ENCODE data around the gene RPL36AL.
"Not testable (repeated sequence)": the region's sequence is repeated elsewhere in the genome, so short reads cannot be mapped to it uniquely, and the experiment has no call there.

RPL36AL gene

GRCh38 chr14:49620182-49621113 lies at the start of gene RPL36AL, which contains the start of gene MGAT2:
Gene RPL36AL (minus strand): TSS chr14:49620626. CDS start chr14:49619104, 1,522 bp downstream.
Gene MGAT2 (plus strand): TSS chr14:49620799. CDS start chr14:49621269, 470 bp downstream.
- peak within 1 kb of the TSS; percentile 92 to 99 for H3K4me3 ChIP-seq (ENCODE audit: low read depth in 1 of 2, low read length in 2 of 2)
- H3K27me3 ChIP-seq (ENCODE audit: control insufficient read depth in 1 of 2, insufficient read depth in 2 of 2, low read length in 2 of 2), result no peaks in the 10 kb centered on the region
- H3K9ac ChIP-seq (ENCODE audit: low read length), result peak within 1 kb of the TSS; percentile 99
- peaks cover 29% of the 10 kb centered on the region for H3K4me1 ChIP-seq (ENCODE audit: insufficient read depth, low read length)
- H3K36me3 ChIP-seq (ENCODE audit: insufficient read depth, low read length), result peaks cover 8% of the 10 kb centered on the region
- no peaks in the 10 kb centered on the region for H3K9me3 ChIP-seq (ENCODE audit: low read length)
- H3K27ac ChIP-seq (ENCODE audit: low read depth, low read length), result peak within 1 kb of the TSS; percentile 97

DNA sequence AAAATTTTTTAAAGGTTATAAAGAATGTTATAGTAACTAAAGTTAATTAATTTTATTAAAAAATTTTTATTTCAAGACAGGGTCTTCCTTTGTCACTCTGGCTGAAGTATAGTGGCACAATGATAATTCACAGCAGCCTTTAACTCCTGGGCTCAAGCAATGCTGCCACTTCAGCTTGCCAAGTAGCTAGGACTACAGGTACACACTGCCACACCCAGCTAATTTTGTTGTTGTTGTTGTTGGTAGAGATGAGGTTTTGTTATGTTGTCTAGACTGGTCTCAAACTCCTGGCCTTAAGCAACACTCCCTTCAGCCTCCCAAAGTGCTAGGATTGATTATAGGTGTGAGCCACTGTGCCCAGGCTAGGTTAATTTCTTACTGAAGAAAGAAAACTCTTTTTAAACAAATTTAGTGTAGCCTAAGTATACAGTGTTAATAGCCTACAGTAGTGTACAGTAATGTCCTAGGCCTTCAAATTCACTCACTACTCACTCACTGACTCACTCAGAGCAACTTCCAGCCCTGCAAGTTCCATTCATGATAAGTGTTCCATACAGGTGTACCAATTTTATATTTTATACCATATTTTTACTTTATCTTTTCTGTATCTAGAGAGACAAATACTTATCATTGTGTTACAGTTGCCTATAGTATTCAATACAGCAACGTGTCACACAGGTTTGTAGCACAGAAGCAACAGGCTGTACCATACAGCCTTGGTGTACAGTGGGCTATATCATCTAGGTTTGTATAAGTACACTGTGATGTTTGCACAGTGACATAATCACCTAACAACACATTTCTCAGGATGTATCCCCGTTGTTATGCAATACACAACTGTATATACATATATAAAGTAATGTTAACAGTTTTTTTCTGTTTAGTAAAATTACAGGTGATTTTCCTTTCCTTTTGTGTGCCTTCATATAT lies 39.4 kb upstream of the RPL36AL start:
- Histone ChIP-seq H3K4me1 (ENCODE audit: insufficient read depth, low read length) (no peaks in the 10 kb centered on the region), H3K27me3 (ENCODE audit: control insufficient read depth in 1 of 2, insufficient read depth in 2 of 2, low read length in 2 of 2) (no peaks in the 10 kb centered on the region), H3K36me3 (ENCODE audit: insufficient read depth, low read length) (no peaks in the 10 kb centered on the region), H3K4me3 (ENCODE audit: low read depth in 1 of 2, low read length in 2 of 2) (no peak overlapping the region), H3K9me3 (ENCODE audit: low read length) (no peaks in the 10 kb centered on the region), H3K27ac (ENCODE audit: low read depth, low read length) (no peak overlapping the region), H3K9ac (ENCODE audit: low read length) (no peak overlapping the region)

DNA sequence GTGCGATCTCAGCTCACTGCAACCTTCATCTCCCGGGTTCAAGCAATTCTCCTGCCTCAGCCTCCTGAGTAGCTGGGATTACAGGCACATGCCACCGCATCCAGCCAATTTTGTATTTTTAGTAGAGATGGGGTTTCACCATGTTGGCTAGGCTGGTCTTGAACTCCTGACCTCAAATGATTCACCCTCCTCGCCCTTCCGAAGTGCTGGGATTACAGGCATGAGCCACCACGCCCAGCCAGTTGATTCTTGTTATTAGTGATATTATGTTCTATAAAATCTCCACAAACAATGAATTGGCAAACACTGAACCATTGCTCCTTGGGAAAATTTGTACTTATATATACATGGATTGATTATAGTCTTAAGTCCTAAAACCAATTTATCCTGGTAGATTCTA lies 37.1 kb upstream of the RPL36AL start:
- H3K27ac ChIP-seq (ENCODE audit: low read depth, low read length); H3K27me3 ChIP-seq (ENCODE audit: control insufficient read depth in 1 of 2, insufficient read depth in 2 of 2, low read length in 2 of 2); H3K9me3 ChIP-seq (ENCODE audit: low read length): not testable (repeated sequence)

GRCh38 chr14:49654511-49654910 lies 34.1 kb upstream of the RPL36AL start:
- Histone ChIP-seq H3K27me3 (ENCODE audit: control insufficient read depth in 1 of 2, insufficient read depth in 2 of 2, low read length in 2 of 2) (no peaks in the 10 kb centered on the region), H3K27ac (ENCODE audit: low read depth, low read length) (no peak overlapping the region), H3K4me1 (ENCODE audit: insufficient read depth, low read length) (no peaks in the 10 kb centered on the region), H3K4me3 (ENCODE audit: low read depth in 1 of 2, low read length in 2 of 2) (no peak overlapping the region), H3K9ac (ENCODE audit: low read length) (no peak overlapping the region), H3K9me3 (ENCODE audit: low read length) (no peaks in the 10 kb centered on the region), H3K36me3 (ENCODE audit: insufficient read depth, low read length) (no peaks in the 10 kb centered on the region)

More for the DNA sequence above, 37.1 kb upstream of the RPL36AL start:
- H3K4me1 ChIP-seq (ENCODE audit: insufficient read depth, low read length); H3K4me3 ChIP-seq (ENCODE audit: low read depth in 1 of 2, low read length in 2 of 2); H3K36me3 ChIP-seq (ENCODE audit: insufficient read depth, low read length); H3K9ac ChIP-seq (ENCODE audit: low read length): not testable (repeated sequence)

GRCh38 chr14:49653508-49653907 lies 33.1 kb upstream of the RPL36AL start:
- H3K27ac ChIP-seq (ENCODE audit: low read depth, low read length), result no peak overlapping the region
- H3K27me3 ChIP-seq (ENCODE audit: control insufficient read depth in 1 of 2, insufficient read depth in 2 of 2, low read length in 2 of 2), result no peaks in the 10 kb centered on the region
- no peaks in the 10 kb centered on the region for H3K4me1 ChIP-seq (ENCODE audit: insufficient read depth, low read length)
- H3K9me3 ChIP-seq (ENCODE audit: low read length), result no peaks in the 10 kb centered on the region
- H3K4me3 ChIP-seq (ENCODE audit: low read depth in 1 of 2, low read length in 2 of 2), result no peak overlapping the region
- H3K9ac ChIP-seq (ENCODE audit: low read length), result no peak overlapping the region
- no peaks in the 10 kb centered on the region for H3K36me3 ChIP-seq (ENCODE audit: insufficient read depth, low read length)

GRCh38 chr14:49642163-49642562 lies 21.7 kb upstream of the RPL36AL start:
- peaks cover 8% of the 10 kb centered on the region for H3K4me1 ChIP-seq (ENCODE audit: insufficient read depth, low read length)

DNA sequence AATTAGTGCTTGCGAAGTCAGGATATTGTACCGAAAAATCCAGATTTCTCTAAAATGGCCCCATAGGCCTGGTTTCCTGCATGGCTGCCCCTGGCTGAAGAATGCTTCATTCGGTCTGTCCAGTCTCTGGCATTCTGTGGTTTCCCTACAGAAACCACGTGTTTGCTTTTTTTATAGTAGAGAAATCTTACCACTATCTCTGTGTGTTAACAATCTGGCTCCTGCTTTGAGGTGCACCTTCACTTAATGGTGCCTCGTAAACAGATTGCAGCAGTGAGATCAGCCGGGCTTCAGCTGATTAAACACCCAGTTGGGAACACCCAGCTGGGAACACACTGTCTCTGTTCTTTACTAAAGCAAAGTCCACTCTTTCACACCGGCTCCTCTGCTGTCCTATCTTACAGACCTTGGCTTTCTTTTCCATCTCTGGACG lies 21.3 kb upstream of the RPL36AL start:
- Histone ChIP-seq H3K9ac (ENCODE audit: low read length) (no peak overlapping the region), H3K27ac (ENCODE audit: low read depth, low read length) (no peak overlapping the region)

More at GRCh38 chr14:49642163-49642562, 21.7 kb upstream of the RPL36AL start:
- no peak overlapping the region for H3K4me3 ChIP-seq (ENCODE audit: low read depth in 1 of 2, low read length in 2 of 2)
- no peak overlapping the region for H3K27ac ChIP-seq (ENCODE audit: low read depth, low read length)
- H3K36me3 ChIP-seq (ENCODE audit: insufficient read depth, low read length), result peaks cover 13% of the 10 kb centered on the region
- no peaks in the 10 kb centered on the region for H3K27me3 ChIP-seq (ENCODE audit: control insufficient read depth in 1 of 2, insufficient read depth in 2 of 2, low read length in 2 of 2)
- no peaks in the 10 kb centered on the region for H3K9me3 ChIP-seq (ENCODE audit: low read length)
- no peak overlapping the region for H3K9ac ChIP-seq (ENCODE audit: low read length)

DNA sequence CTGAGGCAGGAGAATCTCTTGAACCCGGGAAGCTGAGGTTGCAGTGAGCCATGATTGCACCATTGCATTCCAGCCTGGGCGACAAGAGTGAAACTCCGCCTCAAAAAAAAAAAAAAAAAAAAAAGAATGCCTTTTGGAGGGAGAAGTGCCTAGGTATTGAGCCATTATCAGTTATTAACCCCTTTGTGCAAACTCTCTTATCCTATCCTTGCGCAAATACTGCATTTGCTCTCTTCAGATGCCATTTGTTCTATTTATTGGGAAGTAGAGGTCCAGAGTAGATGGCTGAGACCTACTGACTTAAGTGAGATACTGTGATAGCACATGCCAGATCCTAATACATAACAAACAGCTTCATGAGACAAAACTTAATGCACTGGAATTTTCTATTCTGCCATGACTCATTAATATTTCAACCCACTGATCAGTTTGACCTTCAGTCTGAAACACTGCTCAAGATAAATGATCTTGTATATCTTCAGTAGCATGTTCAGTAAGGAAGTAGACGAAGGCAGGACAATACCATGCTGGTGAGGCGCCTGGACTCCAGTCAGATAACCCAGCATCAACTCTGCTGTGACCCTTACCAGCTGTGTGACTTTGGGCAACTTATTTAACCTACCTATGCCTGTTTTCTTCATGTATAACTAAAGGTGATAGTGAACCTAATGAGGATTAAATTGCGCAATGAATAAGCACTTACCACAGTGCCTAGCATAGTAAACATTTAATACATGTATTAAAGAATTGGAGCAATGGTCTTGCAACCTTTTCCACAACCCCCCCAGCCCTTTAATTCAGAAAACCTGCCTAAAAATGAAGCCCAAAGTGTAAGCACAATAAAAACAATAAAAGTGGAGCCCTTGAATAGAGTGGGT lies 20.4 kb upstream of the RPL36AL start:
- peaks cover 20% of the 10 kb centered on the region for H3K36me3 ChIP-seq (ENCODE audit: insufficient read depth, low read length)
- H3K9ac ChIP-seq (ENCODE audit: low read length), result no peak overlapping the region
- no peaks in the 10 kb centered on the region for H3K9me3 ChIP-seq (ENCODE audit: low read length)
- H3K4me3 ChIP-seq (ENCODE audit: low read depth in 1 of 2, low read length in 2 of 2), result no peak overlapping the region
- H3K27me3 ChIP-seq (ENCODE audit: control insufficient read depth in 1 of 2, insufficient read depth in 2 of 2, low read length in 2 of 2), result no peaks in the 10 kb centered on the region
- no peak overlapping the region for H3K27ac ChIP-seq (ENCODE audit: low read depth, low read length)
- H3K4me1 ChIP-seq (ENCODE audit: insufficient read depth, low read length), result peaks cover 14% of the 10 kb centered on the region

More for the DNA sequence above, 21.3 kb upstream of the RPL36AL start:
- H3K9me3 ChIP-seq (ENCODE audit: low read length), result no peaks in the 10 kb centered on the region
- no peak overlapping the region for H3K4me3 ChIP-seq (ENCODE audit: low read depth in 1 of 2, low read length in 2 of 2)
- H3K36me3 ChIP-seq (ENCODE audit: insufficient read depth, low read length), result peaks cover 18% of the 10 kb centered on the region
- peaks cover 8% of the 10 kb centered on the region for H3K4me1 ChIP-seq (ENCODE audit: insufficient read depth, low read length)
- no peaks in the 10 kb centered on the region for H3K27me3 ChIP-seq (ENCODE audit: control insufficient read depth in 1 of 2, insufficient read depth in 2 of 2, low read length in 2 of 2)

- H3K9me3 ChIP-seq (ENCODE audit: low read length), result no peaks in the 10 kb centered on the region
- H3K4me1 ChIP-seq (ENCODE audit: insufficient read depth, low read length), result peaks cover 14% of the 10 kb centered on the region
Measured at GRCh38 chr14:49637534-49638078, 17.2 kb upstream of the RPL36AL start.

DNA sequence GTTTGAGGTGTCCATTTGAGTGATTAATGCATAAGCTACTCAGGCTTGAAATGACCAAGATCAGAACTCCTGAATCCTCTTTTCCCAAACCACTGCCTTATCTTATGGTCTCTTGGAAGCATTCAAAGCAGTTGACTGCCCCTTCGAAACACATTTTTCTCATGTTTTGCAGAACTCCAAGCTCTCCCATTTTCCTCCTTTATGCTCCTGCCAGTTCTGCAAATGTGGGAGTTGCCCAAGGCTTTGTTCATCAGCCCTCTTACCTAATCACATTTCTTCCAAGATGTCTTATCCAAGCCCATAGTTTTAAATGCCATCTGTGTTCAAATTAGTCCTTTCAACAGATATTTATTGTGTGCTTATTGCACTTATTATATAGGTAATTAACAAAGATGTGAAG lies 16.4 kb upstream of the RPL36AL start:
- Histone ChIP-seq H3K4me3 (ENCODE audit: low read depth in 1 of 2, low read length in 2 of 2) (no peak overlapping the region), H3K27ac (ENCODE audit: low read depth, low read length) (no peak overlapping the region), H3K4me1 (ENCODE audit: insufficient read depth, low read length) (peaks cover 7% of the 10 kb centered on the region)

More at GRCh38 chr14:49637534-49638078, 17.2 kb upstream of the RPL36AL start:
- H3K27me3 ChIP-seq (ENCODE audit: control insufficient read depth in 1 of 2, insufficient read depth in 2 of 2, low read length in 2 of 2), result no peaks in the 10 kb centered on the region
- H3K9ac ChIP-seq (ENCODE audit: low read length), result no peak overlapping the region
- peaks cover 20% of the 10 kb centered on the region for H3K36me3 ChIP-seq (ENCODE audit: insufficient read depth, low read length)
- H3K4me3 ChIP-seq (ENCODE audit: low read depth in 1 of 2, low read length in 2 of 2), result no peak overlapping the region
- H3K27ac ChIP-seq (ENCODE audit: low read depth, low read length), result no peak overlapping the region

More for the DNA sequence above, 16.4 kb upstream of the RPL36AL start:
- H3K27me3 ChIP-seq (ENCODE audit: control insufficient read depth in 1 of 2, insufficient read depth in 2 of 2, low read length in 2 of 2), result no peaks in the 10 kb centered on the region
- no peak overlapping the region for H3K9ac ChIP-seq (ENCODE audit: low read length)
- no peaks in the 10 kb centered on the region for H3K9me3 ChIP-seq (ENCODE audit: low read length)
- peaks cover 20% of the 10 kb centered on the region for H3K36me3 ChIP-seq (ENCODE audit: insufficient read depth, low read length)

Measured in muscle layer of colon (tissue), 2 donors.